Cardiac septum (tissue), 1 donor: ENCODE results near the gene CTSH. TPM values are rescaled to one million over a fixed set of nuclear protein-coding genes. Genes with fewer than 3 reads are reported as not detected.
"Not testable (repeated sequence)": the region's sequence is repeated elsewhere in the genome, so short reads cannot be mapped to it uniquely, and the experiment has no call there.

ENCODE experiments used
- DNase-seq: peaks from one replicate; pipeline ENCODE4 v3.0.0-alpha.2; 2020; ENCODE audit warnings: low spot score
- intact Hi-C: fragments of 100-400 bp; cut with DNase I; formaldehyde crosslinking; loops from one replicate; pipeline ENCODE4 v1.14.0; 2022
- total RNA-seq: library from RNA; stranded (reverse); fragmentation: NEBNext Ultra II Directional; extraction: Animal tissue kit (Norgen Biotek cat#: 25700); gene quantifications from one replicate; pipeline ENCODE4 v1.2.1, GENCODE V29; 2021
- donor health status: DM: no; HTN: no; CAD: no.

The CTSH gene
- total RNA-seq, 1 donor from 2014 or later: 38.8 TPM

- intact Hi-C loops: no loop called here
- DNase-seq: no peak
Measured at GRCh38 chr15:78949461-78949860, 4.6 kb upstream of the CTSH start.

DNA sequence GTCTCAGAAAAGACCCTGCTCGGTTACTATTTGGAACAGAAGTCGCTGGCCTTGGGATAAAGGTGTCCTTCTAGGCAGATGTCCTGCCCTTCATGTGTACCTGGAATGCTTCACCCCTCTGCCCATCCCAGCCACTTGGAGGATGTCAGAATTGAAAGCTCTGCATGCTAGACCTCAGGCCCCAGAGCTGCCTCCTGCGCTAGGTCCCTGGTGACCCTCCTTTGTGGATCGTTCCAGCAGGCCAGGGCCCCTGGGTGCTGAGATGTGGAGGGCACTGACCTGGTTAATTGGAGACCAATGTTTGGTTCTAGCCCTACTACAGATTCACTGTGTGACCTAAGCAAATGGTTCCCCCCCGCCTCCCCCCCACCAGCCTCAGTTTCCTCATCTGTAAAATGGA, 2.7 kb upstream of the CTSH start:
- intact Hi-C loops: no loop called here
- no peak for DNase-seq

GRCh38 chr15:78946493-78946892, 1.6 kb upstream of the CTSH start:
- DNase-seq: no peak

GRCh38 chr15:78944202-78944625, 632 bp downstream of the CTSH start:
- intact Hi-C loops: no loop called here
- DNase-seq: no peak

More at GRCh38 chr15:78946493-78946892, 1.6 kb upstream of the CTSH start:
- intact Hi-C loops: no loop called here

DNA sequence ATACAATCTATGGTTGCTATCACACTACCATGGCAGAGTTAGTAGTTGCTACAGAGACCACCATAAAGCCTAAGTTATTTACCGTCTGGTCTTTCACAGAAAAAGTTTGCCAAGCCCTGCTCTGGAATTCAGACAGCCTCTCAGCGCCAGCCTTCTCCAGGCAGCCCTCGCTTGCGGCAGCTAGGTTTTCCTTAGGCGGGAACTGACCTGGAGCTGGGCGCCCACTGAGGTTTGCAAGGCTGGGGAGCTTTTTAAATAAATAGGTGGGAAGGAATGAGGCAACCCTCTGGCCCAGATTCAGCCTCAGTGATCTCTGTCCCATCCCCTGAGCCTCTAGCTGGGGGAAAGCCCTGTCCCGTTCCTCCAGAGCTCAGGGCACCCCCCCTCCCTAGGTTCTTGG, 1.2 kb downstream of the CTSH start:
- intact Hi-C loops: no loop called here

GRCh38 chr15:78942741-78943140, 2.1 kb downstream of the CTSH start:
- intact Hi-C loops: no loop called here

More for the DNA sequence above, 1.2 kb downstream of the CTSH start:
- DNase-seq: no peak

DNA sequence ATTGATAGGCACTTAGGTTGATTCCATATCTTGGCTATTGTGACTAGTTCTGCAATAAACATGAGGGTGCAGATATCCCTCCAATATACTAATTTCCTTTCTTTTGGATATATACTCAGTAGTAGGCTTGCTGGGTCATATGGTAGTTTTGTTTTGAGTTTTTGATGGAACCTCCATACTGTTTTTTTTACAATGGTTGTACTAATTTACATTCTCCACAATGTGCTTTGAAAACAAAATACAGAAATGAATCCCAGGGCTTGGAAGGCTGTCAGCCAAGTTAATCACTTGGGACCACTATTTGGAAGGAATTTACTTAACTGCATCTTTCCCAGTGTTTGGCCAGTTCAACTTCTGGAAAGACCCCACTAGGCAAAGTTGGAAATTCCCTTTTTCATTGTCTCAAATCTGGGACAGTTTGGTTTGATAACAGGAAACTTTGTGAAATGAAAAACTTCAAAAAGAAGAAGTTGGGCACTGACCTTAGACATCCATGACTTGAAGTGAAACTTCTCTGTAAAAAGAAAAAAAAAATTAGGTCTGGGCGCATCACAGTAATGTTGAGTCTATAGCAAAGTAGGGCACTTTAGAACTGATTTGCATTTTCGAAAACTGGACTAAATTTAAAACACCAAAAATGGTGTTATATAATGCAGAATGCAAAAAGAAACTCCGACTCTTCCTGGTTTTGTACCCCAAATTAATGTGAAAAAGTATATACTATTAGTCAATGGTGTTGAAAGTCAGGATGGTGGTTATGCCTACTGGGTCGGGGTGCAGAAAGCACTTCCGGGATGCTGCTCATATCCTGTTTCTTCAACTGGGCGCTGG, 6.0 kb downstream of the CTSH start:
- intact Hi-C loops: no loop called here
- DNase-seq: no peak

More at GRCh38 chr15:78942741-78943140, 2.1 kb downstream of the CTSH start:
- DNase-seq: no peak

- DNase-seq: peak; percentile 83
- intact Hi-C loops: no loop called here
Measured at GRCh38 chr15:78937132-78937739, 7.6 kb downstream of the CTSH start.

DNA sequence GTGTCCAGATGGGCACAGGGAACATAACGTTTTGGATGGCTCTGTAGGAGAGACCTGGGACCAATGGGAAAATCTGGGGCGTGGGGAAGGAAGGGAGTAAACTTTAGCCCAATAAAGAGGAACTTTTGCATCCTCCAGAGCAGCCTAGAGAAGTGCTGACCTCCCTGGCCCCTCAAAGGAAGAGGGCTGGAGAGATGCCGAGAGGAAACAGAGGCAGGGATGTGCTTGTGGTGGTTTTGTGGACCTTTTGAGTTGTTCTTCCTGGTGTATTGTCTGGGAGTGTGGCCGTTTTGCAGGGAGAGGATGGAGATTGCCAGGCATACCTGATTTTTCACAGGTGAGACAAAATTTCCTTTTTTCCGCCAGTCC, 10.2 kb downstream of the CTSH start:
- DNase-seq: no peak
- intact Hi-C loops: no loop called here

- DNase-seq: no peak
- intact Hi-C loops: no loop called here
Measured at GRCh38 chr15:78933823-78934654, 10.8 kb downstream of the CTSH start.

DNA sequence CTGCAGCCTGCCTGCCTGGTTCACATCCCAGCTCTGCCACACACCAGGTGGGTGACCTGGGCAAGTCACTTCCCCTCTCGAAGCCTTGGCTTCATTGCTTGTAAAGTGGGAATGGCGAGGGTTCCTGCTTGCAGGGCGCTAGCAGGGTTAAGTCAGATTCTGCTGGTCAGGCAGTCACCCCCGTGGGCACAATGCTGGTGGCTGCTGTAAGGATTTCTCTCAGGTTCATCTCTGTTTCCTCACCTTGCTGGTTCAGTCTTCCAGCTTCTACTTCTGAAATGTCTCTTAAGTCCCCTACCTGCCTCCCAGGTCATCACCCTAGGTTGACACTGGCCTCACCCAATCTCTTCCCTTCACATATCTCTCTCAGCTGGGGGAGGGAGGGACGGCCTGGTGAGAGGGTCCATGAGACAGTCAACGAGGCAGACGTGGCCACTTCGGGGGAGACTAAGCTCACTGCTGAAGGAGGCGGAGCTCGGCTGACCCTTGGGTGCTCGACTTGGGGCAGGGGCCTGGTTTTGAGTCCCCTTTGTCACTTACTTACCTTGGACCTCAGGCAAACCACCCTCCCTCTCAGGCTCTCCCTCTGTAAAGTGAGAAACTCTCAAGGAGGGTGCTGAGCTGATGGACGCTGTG, 11.5 kb downstream of the CTSH start:
- intact Hi-C loops: no loop called here
- DNase-seq: no peak

DNA sequence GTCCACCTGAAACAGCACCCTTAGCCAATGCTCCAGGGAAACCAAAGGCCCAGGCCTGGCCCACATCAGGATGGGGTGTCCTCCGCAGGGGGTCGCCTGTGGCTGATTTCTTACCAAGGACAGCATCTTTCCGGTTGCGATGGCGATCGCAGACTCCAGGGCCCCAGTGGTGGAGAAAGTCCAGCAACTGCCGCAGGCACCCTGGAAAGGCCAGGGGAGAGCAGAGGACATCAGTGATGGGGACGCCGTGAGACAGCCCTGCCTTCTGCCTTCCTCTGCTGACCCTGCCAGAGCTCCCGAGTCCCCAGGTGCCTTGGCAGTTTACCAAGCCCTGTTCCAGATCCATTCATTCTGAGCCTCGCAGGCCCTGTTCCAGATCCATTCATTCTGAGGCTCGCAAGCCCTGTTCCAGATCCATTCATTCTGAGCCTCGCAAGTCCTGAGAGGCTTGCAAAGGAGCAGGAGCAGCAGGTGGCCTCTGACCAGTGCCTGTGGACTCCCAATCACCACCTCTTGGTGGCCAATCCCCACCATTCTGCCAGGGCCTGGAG, 12.5 kb downstream of the CTSH start:
- DNase-seq: no peak
- intact Hi-C loops: no loop called here

DNA sequence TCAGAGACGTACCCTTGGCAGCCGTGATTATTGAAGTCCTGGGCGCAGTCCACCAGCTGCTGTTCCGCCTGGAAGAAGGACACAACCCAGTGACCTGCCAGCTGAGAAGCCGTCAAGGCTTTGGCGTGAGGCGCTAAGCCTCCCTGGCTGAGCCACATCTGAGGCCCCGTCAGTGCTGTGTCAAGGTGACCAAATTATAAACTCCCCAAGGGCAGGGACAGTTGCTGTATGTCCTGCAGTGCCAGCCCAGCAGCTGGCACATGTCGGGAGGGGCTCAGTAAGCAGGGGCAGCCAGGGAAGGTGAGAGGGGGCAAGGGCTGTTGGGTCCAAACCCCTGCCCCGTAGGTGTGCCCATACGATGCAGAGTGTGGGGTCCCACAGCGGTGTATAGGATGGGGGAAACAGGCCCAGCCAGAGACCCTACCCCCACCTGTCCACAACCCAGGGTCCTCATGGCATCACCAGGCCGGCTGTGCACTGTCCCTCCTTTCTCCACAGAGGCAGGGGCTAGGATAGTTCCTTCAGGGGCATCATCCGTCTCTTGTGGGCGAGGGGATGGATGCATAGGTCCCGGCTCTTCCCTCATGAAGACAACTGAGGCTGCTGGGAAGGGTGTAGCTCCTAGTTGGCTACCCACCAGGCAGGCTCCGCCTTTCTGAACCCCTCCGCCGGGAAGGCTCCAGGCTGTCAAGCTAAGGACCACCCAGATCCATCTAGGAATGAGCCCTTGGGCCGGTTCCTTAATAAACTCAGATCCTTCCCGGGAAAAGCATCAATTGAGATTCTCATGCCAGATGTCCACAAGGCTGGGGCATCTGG, 13.2 kb downstream of the CTSH start:
- no peak for DNase-seq
- intact Hi-C loops: no loop called here

GRCh38 chr15:78930577-78931388, 14.1 kb downstream of the CTSH start:
- intact Hi-C loops: no loop called here
- no peak for DNase-seq

- no peak for DNase-seq
- intact Hi-C loops: no loop called here
Measured at GRCh38 chr15:78929536-78930264, 15.1 kb downstream of the CTSH start.

- DNase-seq: no peak
- intact Hi-C loops: no loop called here
Measured at GRCh38 chr15:78928616-78929093, 16.2 kb downstream of the CTSH start.

DNA sequence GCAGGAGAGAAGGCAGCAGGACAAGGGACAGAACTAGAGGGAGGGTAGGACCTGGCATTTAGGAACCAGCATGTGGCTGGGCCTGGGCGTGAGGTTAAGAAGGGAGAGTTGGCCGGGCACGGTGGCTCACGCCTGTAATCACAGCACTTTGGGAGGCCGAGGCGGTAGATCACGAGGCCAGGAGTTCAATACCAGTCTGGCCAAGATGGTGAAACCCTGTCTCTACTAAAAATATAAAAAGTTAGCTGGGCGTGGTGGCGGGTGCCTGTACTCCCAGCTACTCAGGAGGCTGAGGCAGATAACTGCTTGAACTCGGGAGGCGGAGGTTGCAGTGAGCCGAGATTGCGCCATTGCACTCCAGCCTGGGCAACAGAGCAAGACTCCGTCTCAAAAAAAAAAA, 16.7 kb downstream of the CTSH start:
- DNase-seq, intact Hi-C loops: not testable (repeated sequence)
